Measurements from ENCODE around the gene ERC2.

- no peak for TF ChIP-seq CTCF (IDR thresholded peaks at IDR 0.05; ENCODE audit: insufficient read depth, low read depth, low read length)
- no peak for TF ChIP-seq EZH2 (IDR thresholded peaks at IDR 0.05; ENCODE audit: insufficient read depth, low read length)
Measured at GRCh38 chr3:55650011-55650410, 818.3 kb downstream of the ERC2 start.

All from astrocyte (in vitro differentiated cells and primary cell).